ENCODE measurements around the gene PDE4D.

Gene PDE4D

GRCh38 chr5:59354274-59354673, 539.3 kb downstream of the PDE4D start:
- DNase-seq: no peak
- Histone ChIP-seq H3K4me1 (peaks cover 6% of the 10 kb centered on the region), H3K27me3 (no peaks in the 10 kb centered on the region), H3K36me3 (no peaks in the 10 kb centered on the region), H3K9me3 (no peaks in the 10 kb centered on the region), H3K4me3 (ENCODE audit: low read depth, low read length) (no peak overlapping the region)
- TF ChIP-seq CTCF (IDR thresholded peaks at IDR 0.05; ENCODE audit: low read depth, low read length): no peak

GRCh38 chr5:59351076-59351794, 542.3 kb downstream of the PDE4D start:
- no peaks in the 10 kb centered on the region for H3K36me3 ChIP-seq
- H3K4me3 ChIP-seq (ENCODE audit: low read depth, low read length): no peak overlapping the region
- no peaks in the 10 kb centered on the region; the same call in none of the 2 replicates for H3K4me1 ChIP-seq
- H3K27me3 ChIP-seq: no peaks in the 10 kb centered on the region
- no peaks in the 10 kb centered on the region for H3K9me3 ChIP-seq
- TF ChIP-seq CTCF (IDR thresholded peaks at IDR 0.05; ENCODE audit: low read depth, low read length): no peak
- no peak for DNase-seq

- no peak overlapping the region for H3K4me3 ChIP-seq (ENCODE audit: low read depth, low read length)
- no peak for DNase-seq
- TF ChIP-seq CTCF (IDR thresholded peaks at IDR 0.05; ENCODE audit: low read depth, low read length): peak; percentile 48
- no peaks in the 10 kb centered on the region for H3K9me3 ChIP-seq
- no peaks in the 10 kb centered on the region; the same call in 1 of the 2 replicates for H3K4me1 ChIP-seq
- H3K27me3 ChIP-seq: no peaks in the 10 kb centered on the region
- no peaks in the 10 kb centered on the region for H3K36me3 ChIP-seq
Observed at GRCh38 chr5:59348189-59348588, 545.3 kb downstream of the PDE4D start.

- H3K9me3 ChIP-seq: no peaks in the 10 kb centered on the region
- no peaks in the 10 kb centered on the region for H3K36me3 ChIP-seq
- DNase-seq: no peak
- H3K4me3 ChIP-seq (ENCODE audit: low read depth, low read length): no peak overlapping the region
- H3K27me3 ChIP-seq: no peaks in the 10 kb centered on the region
- no peak for TF ChIP-seq CTCF (IDR thresholded peaks at IDR 0.05; ENCODE audit: low read depth, low read length)
- no peaks in the 10 kb centered on the region; the same call in 1 of the 2 replicates for H3K4me1 ChIP-seq
Observed at GRCh38 chr5:59346982-59347381, 546.5 kb downstream of the PDE4D start.

- Histone ChIP-seq H3K36me3 (no peaks in the 10 kb centered on the region), H3K9me3 (no peaks in the 10 kb centered on the region), H3K4me1 (no peaks in the 10 kb centered on the region; the same call in 1 of the 2 replicates), H3K27me3 (no peaks in the 10 kb centered on the region), H3K4me3 (ENCODE audit: low read depth, low read length) (no peak overlapping the region)
- TF ChIP-seq CTCF (IDR thresholded peaks at IDR 0.05; ENCODE audit: low read depth, low read length): no peak
- no peak for DNase-seq
Observed at GRCh38 chr5:59346514-59346913, 547.0 kb downstream of the PDE4D start.

- DNase-seq: no peak
- Histone ChIP-seq H3K4me3 (ENCODE audit: low read depth, low read length) (no peak overlapping the region), H3K27me3 (no peaks in the 10 kb centered on the region), H3K36me3 (no peaks in the 10 kb centered on the region), H3K9me3 (no peaks in the 10 kb centered on the region), H3K4me1 (no peaks in the 10 kb centered on the region; the same call in 1 of the 2 replicates)
- TF ChIP-seq CTCF (IDR thresholded peaks at IDR 0.05; ENCODE audit: low read depth, low read length): no peak
Observed at GRCh38 chr5:59342181-59342580, 551.3 kb downstream of the PDE4D start.

Measured in BE2C (cell line).